MM.1S (cell line): Measurements from ENCODE around the gene NCOA4.

Source experiments
- DNase-seq: peaks from one replicate; pipeline ENCODE4 v3.0.0-alpha.2; 2015
- H2AFZ ChIP-seq: fragments of 300-600 bp; sonication (generic); 2 replicates; pipeline ENCODE4 v1.6.0; 2016; ENCODE audit warnings: antibody characterized with exemption, low read length
- H3F3A ChIP-seq: fragments of 300-600 bp; sonication (generic); 2 replicates; pipeline ENCODE4 v1.6.1; 2016; ENCODE audit warnings: mild to moderate bottlenecking, antibody characterized with exemption, low read length, moderate library complexity, mixed read lengths; ENCODE audit not compliant: insufficient read depth
- H3K27ac ChIP-seq: fragments of 300-600 bp; sonication (generic); 2 replicates; pipeline ENCODE4 v1.5.1; 2016; ENCODE audit warnings: mild to moderate bottlenecking, low read length
- H3K27me3 ChIP-seq: fragments of 300-600 bp; sonication (generic); replicated peaks from 2 replicates; pipeline ENCODE4 v1.6.0; 2016; ENCODE audit warnings: low read length; ENCODE audit not compliant: insufficient read depth
- H3K36me3 ChIP-seq: fragments of 300-600 bp; sonication (generic); replicated peaks from 2 replicates; pipeline ENCODE4 v1.6.1; 2016; ENCODE audit warnings: mild to moderate bottlenecking, low read length, mixed read lengths; ENCODE audit not compliant: insufficient read depth
- H3K4me1 ChIP-seq: fragments of 300-600 bp; sonication (generic); 2 replicates; pipeline ENCODE4 v1.6.1; 2016; ENCODE audit warnings: low read length, mixed read lengths
- H3K4me2 ChIP-seq: fragments of 300-600 bp; sonication (generic); 2 replicates; pipeline ENCODE4 v1.6.0; 2016; ENCODE audit warnings: low read depth, low read length
- H3K4me3 ChIP-seq: fragments of 300-600 bp; sonication (generic); 2 replicates; pipeline ENCODE4 v1.5.1; 2016; ENCODE audit warnings: low read length, mixed read lengths
- H3K79me2 ChIP-seq: fragments of 300-600 bp; sonication (generic); 2 replicates; pipeline ENCODE4 v1.6.1; 2016; ENCODE audit warnings: mixed run types, low read length, mixed read lengths
- H3K9ac ChIP-seq: fragments of 300-600 bp; sonication (generic); 2 replicates; pipeline ENCODE4 v1.6.1; 2016; ENCODE audit warnings: low read length, mixed read lengths
- H3K9me2 ChIP-seq: fragments of 300-600 bp; sonication (generic); replicated peaks from 2 replicates; pipeline ENCODE4 v1.6.1; 2016; ENCODE audit warnings: mild to moderate bottlenecking, low read length, mixed read lengths; ENCODE audit not compliant: insufficient read depth
- H3K9me3 ChIP-seq: fragments of 300-600 bp; sonication (generic); replicated peaks from 2 replicates; pipeline ENCODE4 v1.6.1; 2016; ENCODE audit warnings: mild to moderate bottlenecking, low read length, mixed read lengths; ENCODE audit not compliant: insufficient read depth
- H4K20me1 ChIP-seq: fragments of 300-600 bp; sonication (generic); 2 replicates; pipeline ENCODE4 v1.6.1; 2016; ENCODE audit warnings: mild to moderate bottlenecking, low read length, moderate library complexity, mixed read lengths; ENCODE audit not compliant: insufficient read depth
- CTCF ChIP-seq: fragments of 300-600 bp; sonication (generic); IDR thresholded peaks from 2 replicates; pipeline ENCODE4 v1.5.1; 2016; ENCODE audit warnings: antibody characterized with exemption, low read length, mixed read lengths
- EZH2 ChIP-seq: fragments of 300-600 bp; sonication (generic); optimal IDR thresholded peaks from 2 replicates; pipeline ENCODE3; 2017; ENCODE audit warnings: low read depth, mild to moderate bottlenecking, antibody characterized with exemption, low read length, mixed read lengths
- EZH2phosphoT487 ChIP-seq: fragments of 300-600 bp; sonication (generic); IDR thresholded peaks from 2 replicates; pipeline ENCODE4 v1.6.1; 2018; ENCODE audit warnings: antibody characterized with exemption, low read length

NCOA4 gene

GRCh38 chr10:46018453-46019176, 11.8 kb downstream of the NCOA4 start:
- H3K4me1 ChIP-seq = no peaks in the 10 kb centered on the region
- peaks cover 99% of the 10 kb centered on the region for H3K79me2 ChIP-seq
- H2AFZ ChIP-seq = no peak overlapping the region
- peaks cover 57% of the 10 kb centered on the region for H4K20me1 ChIP-seq
- no peak overlapping the region for H3K4me2 ChIP-seq
- peaks cover 12% of the 10 kb centered on the region; the same call in 1 of the 2 replicates for H3K36me3 ChIP-seq
- peaks cover 10% of the 10 kb centered on the region; the same call in 1 of the 2 replicates for H3F3A ChIP-seq
- no peak overlapping the region for H3K4me3 ChIP-seq
- no peak for DNase-seq
- H3K9me2 ChIP-seq = no peaks in the 10 kb centered on the region
- H3K27ac ChIP-seq = no peak overlapping the region
- TF ChIP-seq EZH2phosphoT487 = no peak
- no peak for TF ChIP-seq EZH2
- no peak for TF ChIP-seq CTCF
- H3K27me3 ChIP-seq = no peaks in the 10 kb centered on the region
- H3K9ac ChIP-seq = no peak overlapping the region
- no peaks in the 10 kb centered on the region for H3K9me3 ChIP-seq

- no peaks in the 10 kb centered on the region for H3K9me3 ChIP-seq
- H2AFZ ChIP-seq = no peak overlapping the region
- H3F3A ChIP-seq = peaks cover 5% of the 10 kb centered on the region; the same call in 1 of the 2 replicates
- H3K9me2 ChIP-seq = no peaks in the 10 kb centered on the region
- no peak overlapping the region for H3K4me3 ChIP-seq
- no peak for TF ChIP-seq EZH2
- no peak for TF ChIP-seq EZH2phosphoT487
- no peak for TF ChIP-seq CTCF
- H3K9ac ChIP-seq = no peak overlapping the region
- no peaks in the 10 kb centered on the region for H3K27me3 ChIP-seq
- no peak overlapping the region for H3K27ac ChIP-seq
- no peaks in the 10 kb centered on the region for H3K4me1 ChIP-seq
- peaks cover 98% of the 10 kb centered on the region for H3K79me2 ChIP-seq
- peaks cover 51% of the 10 kb centered on the region for H4K20me1 ChIP-seq
- no peak overlapping the region for H3K4me2 ChIP-seq
- DNase-seq = no peak
- H3K36me3 ChIP-seq = peaks cover 16% of the 10 kb centered on the region; the same call in 1 of the 2 replicates
Measured at GRCh38 chr10:46017733-46018132, 12.7 kb downstream of the NCOA4 start.

GRCh38 chr10:46016811-46017210, 13.6 kb downstream of the NCOA4 start:
- Histone ChIP-seq H3K9me3 (no peaks in the 10 kb centered on the region), H3F3A (peaks cover 4% of the 10 kb centered on the region; the same call in 1 of the 2 replicates), H3K4me2 (no peak overlapping the region), H3K79me2 (peaks cover 90% of the 10 kb centered on the region), H4K20me1 (peaks cover 46% of the 10 kb centered on the region), H3K27ac (no peak overlapping the region), H3K27me3 (no peaks in the 10 kb centered on the region), H3K4me3 (no peak overlapping the region), H3K9ac (no peak overlapping the region), H3K4me1 (no peaks in the 10 kb centered on the region), H2AFZ (no peak overlapping the region), H3K36me3 (peaks cover 16% of the 10 kb centered on the region; the same call in 1 of the 2 replicates), H3K9me2 (no peaks in the 10 kb centered on the region)
- TF ChIP-seq CTCF (no peak), EZH2 (no peak), EZH2phosphoT487 (no peak)
- no peak for DNase-seq
